HG02884 (cell line): ENCODE data around the gene TOMM40L.
A peak's percentile ranks its signal among the peaks of the same experiment; 100 is the strongest.

Experiments
- ATAC-seq: cut with Tn5 transposase; IDR thresholded peaks from one replicate; pipeline ENCODE4 v1.9.1; 2021; ENCODE audit warnings: mild to moderate bottlenecking, moderate library complexity; ENCODE audit not compliant: unreplicated experiment

TOMM40L gene

GRCh38 chr1:161196521-161197451, 29.1 kb upstream of the TOMM40L start:
- no peak for ATAC-seq

- no peak for ATAC-seq
Measured at GRCh38 chr1:161197560-161198193, 28.2 kb upstream of the TOMM40L start.

GRCh38 chr1:161198194-161198896, 27.5 kb upstream of the TOMM40L start:
- no peak for ATAC-seq

GRCh38 chr1:161198897-161199431, 26.9 kb upstream of the TOMM40L start, which contains the start of gene ADAMTS4:
ADAMTS4 (minus strand) TSS chr1:161199054; CDS start chr1:161198627, 427 bp downstream.
- ATAC-seq, result no peak

DNA sequence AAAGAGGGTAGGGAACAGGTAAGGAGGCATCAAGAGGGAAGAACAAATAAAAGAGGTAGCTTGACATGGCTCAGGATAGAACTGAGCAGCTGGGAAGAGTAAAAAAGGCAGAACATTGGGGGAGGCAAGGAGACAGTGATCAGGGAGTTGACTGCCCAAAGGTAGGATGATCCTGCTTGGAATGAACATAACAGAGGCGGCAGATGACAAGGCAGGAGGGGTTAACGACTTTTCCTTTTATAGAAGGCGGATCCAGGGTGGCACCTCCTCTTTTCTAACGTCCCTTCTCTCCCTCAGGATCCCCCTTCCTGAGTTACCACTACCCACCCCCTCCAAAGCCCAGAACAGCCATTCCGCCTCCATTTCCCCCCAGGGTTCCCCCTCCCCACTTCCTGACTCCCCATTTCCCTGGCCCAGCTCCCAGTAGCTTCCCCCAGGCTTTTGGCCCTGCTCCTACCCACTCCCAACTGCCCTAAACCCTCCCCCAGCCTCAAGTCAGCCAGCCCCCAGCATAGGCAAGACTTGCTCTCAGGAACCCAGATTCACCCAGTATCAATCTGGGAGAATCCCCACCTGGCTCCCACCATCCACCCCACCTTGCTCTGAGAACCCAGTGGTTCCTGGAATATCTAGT, 26.2 kb upstream of the TOMM40L start:
- ATAC-seq, result no peak

DNA sequence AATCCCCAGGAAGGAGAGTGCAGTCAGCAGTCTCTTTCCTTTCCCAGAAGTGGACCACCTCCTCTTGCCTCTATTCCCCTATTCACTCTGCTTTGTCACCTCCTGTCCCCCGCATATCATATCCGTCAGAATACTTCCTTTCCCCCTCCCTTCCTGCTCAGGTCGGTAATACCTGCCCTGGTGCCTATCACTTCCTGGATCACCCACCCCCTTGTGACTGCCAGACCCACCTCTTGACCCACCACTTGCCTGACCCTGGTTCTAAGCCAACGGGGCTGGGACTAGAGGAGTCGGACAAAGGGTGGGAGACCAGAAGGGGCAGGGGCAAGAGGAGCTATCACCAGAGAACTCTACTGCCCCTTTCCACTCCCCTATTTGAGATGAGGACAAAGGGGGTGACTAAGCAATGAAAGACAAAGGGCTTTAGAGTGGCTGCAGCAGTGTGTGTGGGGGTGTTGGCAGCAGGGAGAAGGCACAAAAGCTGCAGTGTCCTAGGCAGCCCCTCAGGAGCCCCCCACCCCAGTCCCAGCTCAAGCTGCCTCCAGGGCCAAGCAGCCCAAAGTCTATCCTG, 25.4 kb upstream of the TOMM40L start:
- no peak for ATAC-seq

DNA sequence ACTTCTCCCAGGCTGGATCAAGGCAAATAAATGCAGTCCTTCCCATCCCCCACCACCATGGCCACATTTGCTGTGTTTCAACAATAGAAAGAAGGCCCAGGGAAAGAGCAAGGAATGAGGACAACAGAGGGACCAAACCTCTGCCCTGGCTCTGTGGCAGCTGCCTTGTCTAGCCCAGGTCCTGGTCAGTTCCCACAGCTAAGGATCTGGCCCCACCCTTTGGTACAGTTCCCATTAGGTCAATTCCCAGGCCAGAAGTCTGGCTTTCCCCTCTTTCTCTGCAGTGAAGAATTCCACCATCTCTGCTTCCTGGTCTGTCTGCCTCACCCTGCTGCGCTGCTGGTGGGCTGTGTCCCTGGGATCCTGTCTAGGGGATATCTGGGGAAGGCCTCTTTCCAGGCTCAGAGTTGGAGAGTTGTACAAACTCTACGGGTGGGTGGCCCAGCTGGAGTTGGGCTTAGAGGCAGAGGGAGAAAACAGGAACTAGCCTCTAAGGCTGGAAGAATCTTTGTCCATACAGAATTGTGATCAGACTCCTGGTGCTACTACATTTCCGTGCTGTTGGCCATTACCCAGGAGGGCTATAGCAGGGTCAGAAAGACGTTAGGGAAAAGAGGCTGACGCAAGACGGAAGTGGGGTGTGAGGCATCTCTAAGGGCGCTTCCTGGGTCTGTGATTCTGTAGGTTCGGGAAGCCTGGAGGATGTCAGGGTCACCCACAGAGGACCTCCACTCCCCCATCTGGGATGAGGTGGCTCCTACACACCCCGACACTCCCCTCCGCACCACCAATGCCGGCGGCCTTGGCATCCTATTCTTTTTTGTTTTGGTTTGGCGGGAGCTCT, 24.6 kb upstream of the TOMM40L start:
- ATAC-seq, result no peak

DNA sequence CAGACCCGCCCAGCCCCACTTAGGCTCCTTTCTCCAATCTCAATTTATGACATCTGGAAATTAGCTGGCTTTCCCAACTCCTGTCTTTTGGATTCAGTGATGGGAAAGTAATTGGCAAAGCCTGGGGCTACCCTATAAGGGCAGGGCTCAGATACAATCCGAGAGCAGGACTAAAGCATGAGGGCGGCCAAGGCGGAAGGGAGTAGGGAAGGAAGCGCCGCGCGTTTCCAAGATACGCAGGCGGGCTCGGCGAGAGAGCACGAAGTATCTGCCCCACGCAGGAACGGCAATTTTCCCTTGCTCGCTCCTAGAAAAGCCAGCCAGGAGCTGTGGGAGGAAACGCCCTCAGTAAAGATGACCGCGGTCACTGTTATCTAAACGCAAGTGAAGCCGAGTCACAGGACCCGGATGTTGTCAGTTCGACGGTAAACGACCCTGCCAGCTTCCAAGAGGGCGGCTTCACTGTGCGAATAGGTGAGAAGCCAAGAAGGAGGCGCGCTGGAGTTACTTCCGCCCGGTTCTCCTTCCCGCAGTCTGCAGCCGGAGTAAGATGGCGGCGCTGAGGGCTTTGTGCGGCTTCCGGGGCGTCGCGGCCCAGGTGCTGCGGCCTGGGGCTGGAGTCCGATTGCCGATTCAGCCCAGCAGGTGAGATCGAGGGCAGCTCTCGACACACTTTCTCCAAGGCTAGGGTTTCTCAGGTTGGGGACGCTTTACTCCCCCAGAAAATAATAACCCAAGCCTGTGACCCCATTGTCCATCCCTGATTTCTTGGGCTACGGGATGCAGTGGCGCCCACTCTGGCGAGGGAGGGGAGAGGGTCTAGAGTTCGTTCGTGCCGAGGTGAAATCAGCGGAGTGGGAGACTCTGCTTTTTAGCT, 23.8 kb upstream of the TOMM40L start, which contains the start of gene NDUFS2:
Gene NDUFS2 (plus strand): TSS at position 532 of the 877 bp plus-strand sequence. CDS start 19 bp downstream, at position 551.
- ATAC-seq, result peak; percentile 95

DNA sequence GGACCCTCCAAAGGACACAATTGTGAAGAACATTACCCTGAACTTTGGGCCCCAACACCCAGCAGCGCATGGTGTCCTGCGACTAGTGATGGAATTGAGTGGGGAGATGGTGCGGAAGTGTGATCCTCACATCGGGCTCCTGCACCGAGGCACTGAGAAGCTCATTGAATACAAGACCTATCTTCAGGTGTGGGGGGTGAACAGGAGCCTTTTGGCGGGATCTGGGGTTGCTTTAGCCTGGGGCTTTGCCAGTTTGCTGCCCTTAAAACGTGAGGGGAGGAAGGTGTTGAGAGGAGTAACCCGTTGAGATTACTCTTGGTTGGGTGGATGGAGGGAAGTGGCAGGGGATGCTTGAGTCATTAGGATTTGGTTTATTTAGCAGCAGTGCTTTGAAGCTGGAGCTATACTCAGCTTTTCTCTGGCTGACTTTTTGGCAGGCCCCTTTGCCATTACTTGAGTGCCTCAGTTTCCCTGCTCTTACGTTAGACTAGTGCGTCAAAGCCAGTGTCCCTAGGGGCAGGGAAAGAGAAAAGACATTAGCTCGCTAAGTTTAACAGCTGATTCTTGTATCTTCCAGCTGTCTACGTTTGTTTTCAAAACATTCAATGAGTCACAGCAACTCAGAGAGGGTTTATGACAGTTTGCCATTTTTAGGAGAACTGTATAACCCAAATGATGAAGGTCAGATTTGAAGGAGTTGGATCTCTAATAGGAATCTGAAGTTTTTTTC, 19.3 kb upstream of the TOMM40L start:
- ATAC-seq, result no peak

GRCh38 chr1:161207173-161207572, 18.7 kb upstream of the TOMM40L start:
- no peak for ATAC-seq

DNA sequence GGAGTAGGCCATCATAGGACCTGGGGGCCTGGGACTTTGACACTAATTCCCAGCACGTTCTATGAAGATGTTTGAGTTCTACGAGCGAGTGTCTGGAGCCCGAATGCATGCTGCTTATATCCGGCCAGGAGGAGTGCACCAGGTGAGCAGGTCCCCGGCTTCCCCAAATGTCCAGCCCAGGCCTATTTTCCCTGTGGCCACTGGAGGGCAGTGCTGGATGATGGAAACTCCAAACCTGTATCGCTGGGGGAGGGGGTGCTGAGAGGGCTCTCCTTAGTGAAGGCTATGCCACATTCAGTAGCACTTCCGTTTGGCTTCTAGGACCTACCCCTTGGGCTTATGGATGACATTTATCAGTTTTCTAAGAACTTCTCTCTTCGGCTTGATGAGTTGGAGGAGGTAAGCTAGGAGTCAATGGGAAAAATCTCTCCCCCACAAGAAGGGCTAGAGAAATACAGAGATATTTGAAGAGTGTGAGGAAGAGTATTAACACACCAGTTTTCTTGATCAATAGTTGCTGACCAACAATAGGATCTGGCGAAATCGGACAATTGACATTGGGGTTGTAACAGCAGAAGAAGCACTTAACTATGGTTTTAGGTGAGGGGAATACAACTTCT, 16.0 kb upstream of the TOMM40L start:
- ATAC-seq, result no peak

DNA sequence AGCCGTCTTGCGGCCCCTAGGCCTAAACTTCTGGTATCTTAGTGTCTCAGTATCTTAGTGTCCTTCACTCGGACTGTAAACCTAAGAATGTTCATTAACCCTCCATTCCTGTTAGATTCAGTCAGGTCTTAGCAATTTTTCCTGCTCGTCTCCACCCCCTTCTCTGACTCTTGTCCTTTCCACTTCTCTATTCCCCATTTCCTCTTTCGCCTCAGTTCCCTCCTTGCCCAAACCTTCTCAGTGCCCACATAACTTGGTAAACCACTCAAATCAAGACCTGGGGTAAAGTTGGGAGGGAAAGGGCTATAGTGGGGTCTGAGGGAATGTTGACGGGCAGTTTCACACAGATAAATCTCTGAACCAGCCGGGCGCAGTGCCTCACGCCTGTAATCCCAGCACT, 11.5 kb upstream of the TOMM40L start:
- no peak for ATAC-seq

DNA sequence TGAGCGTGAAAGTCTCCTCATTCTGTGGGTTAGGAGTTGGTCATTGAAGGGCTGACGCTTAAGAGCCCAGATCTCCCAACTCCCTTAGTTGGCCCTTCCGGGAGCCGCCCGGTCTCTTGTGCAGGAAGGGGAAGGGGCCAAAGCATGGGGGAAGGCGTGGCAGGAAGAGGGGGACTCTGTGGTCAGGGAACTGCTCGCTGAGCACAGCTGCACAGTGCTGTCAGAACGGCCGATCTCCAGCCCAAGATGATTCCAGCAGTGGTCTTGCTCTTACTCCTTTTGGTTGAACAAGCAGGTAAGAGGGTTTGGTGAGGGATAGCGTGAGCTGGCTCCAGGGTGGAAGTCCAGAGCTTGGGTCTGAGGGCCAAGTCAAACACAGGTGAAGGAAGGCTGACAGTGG, 10.8 kb upstream of the TOMM40L start, which contains the start of gene FCER1G:
Gene FCER1G (plus strand): TSS at position 220 of the 400 bp plus-strand sequence. CDS start 27 bp downstream, at position 247.
- no peak for ATAC-seq

- peak; percentile 60 for ATAC-seq
Measured at GRCh38 chr1:161216945-161217712, 8.7 kb upstream of the TOMM40L start.

GRCh38 chr1:161217831-161218230, 8.0 kb upstream of the TOMM40L start:
- ATAC-seq, result no peak

GRCh38 chr1:161218301-161219077, 7.4 kb upstream of the TOMM40L start:
- ATAC-seq, result no peak
